Spleen (tissue), 7 donors: ENCODE results near the gene FREM3.

Experiments
- CTCF ChIP-seq, 11 experiments: fragments of 200-600 bp in 7 of 11; fragments of 450-650 bp in 4 of 11; sonication (generic) in 4 of 11; IDR thresholded peaks in 8 of 11; conservative IDR thresholded peaks in 3 of 11; 1 replicate in 7 of 11; 2 replicates in 4 of 11; pipeline versions ENCODE4 v1.4.0 to v1.8.0; 2016 to 2021; ENCODE audit warnings: antibody characterized with exemption in 11 of 11, inconsistent platforms in 4 of 11, mild to moderate bottlenecking in 1 of 11
- POLR2AphosphoS5 ChIP-seq, 3 donors: sonication (generic); formaldehyde crosslinking; IDR thresholded peaks; one replicate each; pipeline ENCODE4 v1.5.1; 2017; ENCODE audit warnings: antibody characterized with exemption in 3 of 3
- donor health status: DM: no; HTN: no; CAD: no; lungs with moderate emphysema.
- donor health status: DM: no; HTN: no; CAD: no.
- donor health status: DM: no; HTN: no; CAD: no.

GRCh38 chr4:143554728-143555597 lies 145.5 kb downstream of the FREM3 start:
- TF ChIP-seq POLR2AphosphoS5 (IDR thresholded peaks at IDR 0.05) (no peak), CTCF (IDR thresholded peaks at IDR 0.05 in 8 of 11, conservative IDR thresholded peaks at IDR 0.05 in 3 of 11) (no peak)
